ENCODE measurements around the gene FRMPD1.

- TF ChIP-seq, protein P1, sequence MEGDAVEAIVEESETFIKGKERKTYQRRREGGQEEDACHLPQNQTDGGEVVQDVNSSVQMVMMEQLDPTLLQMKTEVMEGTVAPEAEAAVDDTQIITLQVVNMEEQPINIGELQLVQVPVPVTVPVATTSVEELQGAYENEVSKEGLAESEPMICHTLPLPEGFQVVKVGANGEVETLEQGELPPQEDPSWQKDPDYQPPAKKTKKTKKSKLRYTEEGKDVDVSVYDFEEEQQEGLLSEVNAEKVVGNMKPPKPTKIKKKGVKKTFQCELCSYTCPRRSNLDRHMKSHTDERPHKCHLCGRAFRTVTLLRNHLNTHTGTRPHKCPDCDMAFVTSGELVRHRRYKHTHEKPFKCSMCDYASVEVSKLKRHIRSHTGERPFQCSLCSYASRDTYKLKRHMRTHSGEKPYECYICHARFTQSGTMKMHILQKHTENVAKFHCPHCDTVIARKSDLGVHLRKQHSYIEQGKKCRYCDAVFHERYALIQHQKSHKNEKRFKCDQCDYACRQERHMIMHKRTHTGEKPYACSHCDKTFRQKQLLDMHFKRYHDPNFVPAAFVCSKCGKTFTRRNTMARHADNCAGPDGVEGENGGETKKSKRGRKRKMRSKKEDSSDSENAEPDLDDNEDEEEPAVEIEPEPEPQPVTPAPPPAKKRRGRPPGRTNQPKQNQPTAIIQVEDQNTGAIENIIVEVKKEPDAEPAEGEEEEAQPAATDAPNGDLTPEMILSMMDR (IDR thresholded peaks at IDR 0.05), result no peak
- no peak for TF ChIP-seq ZFX (IDR thresholded peaks at IDR 0.05; ENCODE audit: borderline replicate concordance)
These were observed 124.6 kb downstream of the FRMPD1 start for GRCh38 chr9:37775216-37775919.

Measured in 22Rv1 (cell line).